GM12878 (cell line): ENCODE measurements around the gene PRDM1. TPM values are rescaled to one million over a fixed set of nuclear protein-coding genes. Genes with fewer than 3 reads are reported as not detected.

Source experiments
- ATAC-seq: fragments of 200-7000 bp; cut with Tn5 transposase; 3 replicates; pipeline ENCODE4 v1.9.1; 2020; ENCODE audit warnings: mild to moderate bottlenecking, moderate library complexity
- BruUV-seq: library from RNA; stranded (reverse); fragments of 400-500 nt; replicated peaks from 2 replicates; lab custom pipeline; 2021; lab: Mats Ljungman, UMichigan
- CTCF ChIA-PET: fragments of 300-600 bp; sonication (Branson Sonifier 250); formaldehyde crosslinking; extraction: SDS; loops from one replicate; lab custom pipeline; 2021; ENCODE audit warnings: inconsistent platforms; lab: Yijun Ruan, JAX
- POLR2A ChIA-PET: fragments of 350-600 bp; formaldehyde crosslinking; extraction: SDS; loops from one replicate; lab custom pipeline; 2021; ENCODE audit warnings: inconsistent platforms; lab: Charles Lee
- RAD21 ChIA-PET: fragments of 300-600 bp; sonication (Branson Sonifier 250); formaldehyde crosslinking; loops from one replicate; lab custom pipeline; 2023; ENCODE audit warnings: antibody characterized with exemption; ENCODE audit not compliant: unreplicated experiment; lab: Charles Lee
- SMC1A ChIA-PET: fragments of 300-600 bp; sonication (Branson Sonifier 250); formaldehyde crosslinking; loops from one replicate; lab custom pipeline; 2023; ENCODE audit not compliant: unreplicated experiment, uncharacterized antibody; lab: Charles Lee
- DNase-seq: peaks from one replicate; pipeline ENCODE4 v3.0.0-alpha.2; 2011; ENCODE audit warnings: low read depth, low spot score
- FAIRE-seq: peaks from 3 replicates; lab custom pipeline; 2011; peaks lifted over from hg19 to GRCh38; lab: Jason Lieb, UNC
- H2AFZ ChIP-seq: 2 replicates; pipeline ENCODE4 v1.6.0; 2011; ENCODE audit warnings: low read depth, low read length, control low read depth; ENCODE audit not compliant: control insufficient read depth
- H3K27ac ChIP-seq: 2 replicates; pipeline ENCODE4 v1.5.1; 2011; ENCODE audit warnings: control low read depth; ENCODE audit not compliant: control insufficient read depth, insufficient read depth
- H3K27me3 ChIP-seq, 2 experiments: replicated peaks in 1 of 2; 2 replicates each; pipeline versions ENCODE4 v1.6.0 to v1.6.1; 2011; ENCODE audit warnings: low read length in 1 of 2; ENCODE audit not compliant: control insufficient read depth in 2 of 2, insufficient read depth in 2 of 2
- H3K36me3 ChIP-seq, 2 experiments: 2 replicates each; pipeline ENCODE4 v1.5.1; 2011; ENCODE audit warnings: low read length in 1 of 2; ENCODE audit not compliant: control insufficient read depth in 2 of 2, insufficient read depth in 2 of 2
- H3K4me1 ChIP-seq: 2 replicates; pipeline ENCODE4 v1.6.1; 2011; ENCODE audit warnings: mild to moderate bottlenecking, low read length, moderate library complexity, mixed read lengths; ENCODE audit not compliant: control insufficient read depth, insufficient read depth
- H3K4me2 ChIP-seq: 2 replicates; pipeline ENCODE4 v1.6.0; 2011; ENCODE audit warnings: control low read depth; ENCODE audit not compliant: control insufficient read depth, insufficient read depth
- H3K4me3 ChIP-seq: fragments of 200-600 bp; sonication (generic); 2 replicates; pipeline ENCODE4 v1.5.1; 2016
- H3K79me2 ChIP-seq: 2 replicates; pipeline ENCODE4 v1.6.0; 2011; ENCODE audit warnings: low read length; ENCODE audit not compliant: control insufficient read depth, insufficient read depth
- H3K9ac ChIP-seq: 2 replicates; pipeline ENCODE4 v1.8.0; 2011; ENCODE audit warnings: low read length, control low read depth, mixed read lengths; ENCODE audit not compliant: control insufficient read depth, insufficient read depth
- H3K9me3 ChIP-seq: replicated peaks from 3 replicates; pipeline ENCODE4 v1.5.1; 2011; ENCODE audit warnings: mild to moderate bottlenecking, low read length; ENCODE audit not compliant: control insufficient read depth, insufficient read depth
- H4K20me1 ChIP-seq: 2 replicates; pipeline ENCODE4 v1.6.0; 2011; ENCODE audit not compliant: control insufficient read depth, insufficient read depth
- CHD1 ChIP-seq: IDR thresholded peaks from 2 replicates; pipeline ENCODE4 v1.6.1; 2012; ENCODE audit warnings: low read depth, low read length, improper control_type of control experiment
- E4F1 ChIP-seq: fragments of 450-650 bp; IDR thresholded peaks from 2 replicates; pipeline ENCODE4 v1.6.1; 2018; ENCODE audit warnings: borderline replicate concordance, mild to moderate bottlenecking; ENCODE audit not compliant: partially characterized antibody
- GATAD2B ChIP-seq: fragments of 450-650 bp; conservative IDR thresholded peaks from 2 replicates; pipeline ENCODE4 v1.6.1; 2017; ENCODE audit warnings: low read depth, mild to moderate bottlenecking, moderate library complexity
- IKZF1 ChIP-seq: fragments of 450-650 bp; conservative IDR thresholded peaks from 2 replicates; pipeline ENCODE4 v1.6.1; 2017; ENCODE audit warnings: antibody characterized with exemption, mild to moderate bottlenecking
- IKZF2 ChIP-seq, 2 experiments: fragments of 450-650 bp; IDR thresholded peaks; 2 replicates each; pipeline ENCODE4 v1.6.1; 2017; ENCODE audit warnings: mild to moderate bottlenecking in 2 of 2, moderate library complexity in 2 of 2
- IRF4 ChIP-seq: IDR thresholded peaks from 2 replicates; pipeline ENCODE4 v1.6.1; 2011; ENCODE audit warnings: low read depth, low read length
- JUNB ChIP-seq: IDR thresholded peaks from 2 replicates; pipeline ENCODE4 v1.6.1; 2016; ENCODE audit warnings: antibody characterized with exemption, mild to moderate bottlenecking
- KAT2A ChIP-seq: conservative IDR thresholded peaks from 2 replicates; pipeline ENCODE4 v1.6.1; 2011; ENCODE audit warnings: low read depth, low read length; ENCODE audit not compliant: control insufficient read depth
- MTA3 ChIP-seq: IDR thresholded peaks from 2 replicates; pipeline ENCODE4 v1.6.1; 2012; ENCODE audit warnings: low read length, inconsistent platforms, borderline replicate concordance
- NKRF ChIP-seq: fragments of 450-650 bp; conservative IDR thresholded peaks from 2 replicates; pipeline ENCODE4 v1.6.1; 2017; ENCODE audit warnings: mild to moderate bottlenecking, moderate library complexity
- NR2F1 ChIP-seq: fragments of 450-650 bp; conservative IDR thresholded peaks from 2 replicates; pipeline ENCODE4 v1.6.1; 2017; ENCODE audit warnings: mild to moderate bottlenecking
- RAD51 ChIP-seq: fragments of 450-650 bp; IDR thresholded peaks from 2 replicates; pipeline ENCODE4 v1.6.1; 2016; ENCODE audit warnings: moderate library complexity, mild to moderate bottlenecking, inconsistent platforms
- SREBF1 ChIP-seq: IDR thresholded peaks from 2 replicates; pipeline ENCODE4 v1.6.1; 2012; ENCODE audit warnings: mild to moderate bottlenecking, low read length
- TBL1XR1 ChIP-seq: IDR thresholded peaks from 2 replicates; pipeline ENCODE4 v1.6.1; 2012; ENCODE audit warnings: low read depth, low read length, improper control_type of control experiment
- ZBED1 ChIP-seq: IDR thresholded peaks from 2 replicates; pipeline ENCODE4 v1.6.1; 2016; ENCODE audit warnings: borderline replicate concordance
- ZBTB4 ChIP-seq: fragments of 450-650 bp; formaldehyde crosslinking; IDR thresholded peaks from 2 replicates; pipeline ENCODE4 v1.4.0; 2022; ENCODE audit warnings: mild to moderate bottlenecking, moderate library complexity
- ZNF217 ChIP-seq: fragments of 450-650 bp; IDR thresholded peaks from 2 replicates; pipeline ENCODE4 v1.6.1; 2017; ENCODE audit warnings: antibody characterized with exemption, mild to moderate bottlenecking
- WGBS: methylation state at CpG from one replicate; pipeline ENCODE4 v1.1.6; 2016; ENCODE audit warnings: low lambda C conversion rate; ENCODE audit not compliant: insufficient replicate concordance, insufficient coverage; ENCODE audit errors: missing lambda C conversion rate; 5-methylcytosine and 5-hydroxymethylcytosine counted together
- in situ Hi-C: fragments of 300-500 bp; cut with MboI; formaldehyde crosslinking; loops from 9 replicates; pipeline ENCODE4 v1.14.3; 2018; ENCODE audit warnings: mixed read lengths
- intact Hi-C: fragments of 100-400 bp; cut with micrococcal nuclease; formaldehyde crosslinking; loops from one replicate; pipeline ENCODE4 v1.14.2; 2022; ENCODE audit not compliant: unreplicated experiment
- polyA plus RNA-seq, 11 experiments: library from polyadenylated mRNA; depleted of rRNA in 4 of 11; unstranded in 6 of 11; stranded (reverse) in 5 of 11; fragments of >200 nt; fragmentation: Nextera tagmentation in 4 of 11; fragmentation: Illumina TruSeq in 1 of 11; extraction: Ambion mirVana in 4 of 11; extraction: Trizol in 1 of 11; gene quantifications; 1 replicate in 1 of 11; 2 replicates in 10 of 11; pipeline versions ENCODE4 v1.2.1 to v1.2.3, GENCODE V29; 2011 to 2016; ENCODE audit warnings: inconsistent platforms in 2 of 11, missing spikeins in 2 of 11, low read depth in 1 of 11
- total RNA-seq, 4 experiments: library from RNA; depleted of rRNA in 3 of 4; stranded (reverse); fragments of >200 nt in 3 of 4; fragmentation: Illumina TruSeq in 1 of 4; extraction: Trizol in 1 of 4; gene quantifications; 2 replicates each; pipeline versions ENCODE4 v1.2.1 to v1.2.3, GENCODE V29; 2013 to 2021

Gene PRDM1
- total and polyA plus RNA-seq, 10 of the 15 experiments (the other 5 are each of a cell fraction or from before 2014, with no cell fraction given), result 1.9 to 15.8 (median 4.1) TPM

- Histone ChIP-seq H3K9ac (peak overlapping the region; percentile 64), H3K4me2 (peak overlapping the region; percentile 81), H3K4me3 (peak overlapping the region; percentile 57), H2AFZ (no peak overlapping the region), H3K27me3 (no peaks in the 10 kb centered on the region; a peak in 2 of 4 replicates), H3K27ac (peak overlapping the region; percentile 22; the same call in 1 of the 2 replicates), H3K9me3 (no peaks in the 10 kb centered on the region), H3K79me2 (peaks cover 35% of the 10 kb centered on the region), H4K20me1 (no peaks in the 10 kb centered on the region), H3K4me1 (peaks cover 23% of the 10 kb centered on the region), H3K36me3 (no peaks in the 10 kb centered on the region)
- POLR2A ChIA-PET, result interaction anchor here (0.6 to 1.6 kb wide), 6 partner anchors 9 to 605 kb away, joined by 3 to 8 read pairs (median 3); no protein-coding TSS in a partner anchor
- FAIRE-seq (no peak), ATAC-seq (no peak), DNase-seq (no peak)
- 45% methylated on average over 13 of the region's 13 CpGs for WGBS
- in situ Hi-C loops (no loop called here), intact Hi-C loops (loop anchor here (10.0 kb wide), 1 partner anchor 193 kb away; no protein-coding TSS in a partner anchor)
- no TSS peak for BruUV-seq
- TF ChIP-seq NR2F1 (no peak), RAD51 (no peak), GATAD2B (no peak), NKRF (no peak), IKZF1 (peak; percentile 43; the same call in 1 of the 2 replicates), CHD1 (no peak), JUNB (no peak), MTA3 (no peak), ZNF217 (no peak), E4F1 (no peak), IRF4 (no peak), SREBF1 (no peak), TBL1XR1 (no peak), IKZF2 (IDR thresholded peaks at IDR 0.05) (peak in 1 of 2 experiments; percentile 45; a peak in 1 of 4 replicates), KAT2A (no peak), ZBED1 (no peak), ZBTB4 (no peak)
- SMC1A ChIA-PET, result interaction anchor here (0.7 to 6.0 kb wide), 24 partner anchors 7 to 656 kb away, joined by 3 to 159 read pairs (median 6); no protein-coding TSS in a partner anchor
- RAD21 ChIA-PET, result interaction anchor here (0.9 to 2.8 kb wide), 15 partner anchors 8 to 657 kb away, joined by 3 to 21 read pairs (median 7); no protein-coding TSS in a partner anchor
- CTCF ChIA-PET, result interaction anchor here (0.9 to 5.0 kb wide), 12 partner anchors 8 to 656 kb away, joined by 3 to 48 read pairs (median 10); no protein-coding TSS in a partner anchor
These were observed 1.6 kb downstream of the PRDM1 start for GRCh38 chr6:106087548-106088325.
